Effector CD8-positive, alpha-beta T cell (primary cell): Measurements from ENCODE around the gene HOXC6.

Experiments used
- DNase-seq: peaks from one replicate; lab custom pipeline; 2025; lab: John Stamatoyannopoulos, UW

The HOXC6 gene

GRCh38 chr12:54002278-54002914 is 25.8 kb upstream of the HOXC6 start:
- no peak for DNase-seq

- no peak for DNase-seq
Measured at GRCh38 chr12:54002915-54003389, 25.3 kb upstream of the HOXC6 start.

DNA sequence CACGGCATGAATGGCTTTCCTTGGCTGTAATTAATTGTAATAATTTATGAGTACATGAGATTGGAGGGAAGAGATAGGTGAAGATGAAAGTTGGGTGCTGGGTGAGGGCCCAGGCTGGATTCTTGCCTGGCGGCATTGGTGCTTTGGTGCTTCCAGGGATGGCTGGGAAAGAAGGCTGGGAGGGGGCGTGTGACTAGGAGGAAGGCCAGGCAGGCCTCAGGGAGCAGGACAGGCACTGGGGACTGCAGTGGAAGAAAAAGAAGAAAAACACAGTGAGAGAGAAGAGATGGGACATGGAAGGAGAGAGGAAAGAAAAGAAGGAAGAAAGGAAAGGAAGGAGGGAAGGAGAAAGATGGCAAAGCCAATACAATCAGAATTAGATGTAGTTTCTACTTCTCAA is 24.6 kb upstream of the HOXC6 start:
- no peak for DNase-seq

GRCh38 chr12:54004063-54004840 is 24.0 kb upstream of the HOXC6 start:
- DNase-seq: no peak

GRCh38 chr12:54004841-54005530 is 23.3 kb upstream of the HOXC6 start:
- no peak for DNase-seq

- DNase-seq: no peak
Measured at GRCh38 chr12:54005531-54005852, 22.7 kb upstream of the HOXC6 start.

DNA sequence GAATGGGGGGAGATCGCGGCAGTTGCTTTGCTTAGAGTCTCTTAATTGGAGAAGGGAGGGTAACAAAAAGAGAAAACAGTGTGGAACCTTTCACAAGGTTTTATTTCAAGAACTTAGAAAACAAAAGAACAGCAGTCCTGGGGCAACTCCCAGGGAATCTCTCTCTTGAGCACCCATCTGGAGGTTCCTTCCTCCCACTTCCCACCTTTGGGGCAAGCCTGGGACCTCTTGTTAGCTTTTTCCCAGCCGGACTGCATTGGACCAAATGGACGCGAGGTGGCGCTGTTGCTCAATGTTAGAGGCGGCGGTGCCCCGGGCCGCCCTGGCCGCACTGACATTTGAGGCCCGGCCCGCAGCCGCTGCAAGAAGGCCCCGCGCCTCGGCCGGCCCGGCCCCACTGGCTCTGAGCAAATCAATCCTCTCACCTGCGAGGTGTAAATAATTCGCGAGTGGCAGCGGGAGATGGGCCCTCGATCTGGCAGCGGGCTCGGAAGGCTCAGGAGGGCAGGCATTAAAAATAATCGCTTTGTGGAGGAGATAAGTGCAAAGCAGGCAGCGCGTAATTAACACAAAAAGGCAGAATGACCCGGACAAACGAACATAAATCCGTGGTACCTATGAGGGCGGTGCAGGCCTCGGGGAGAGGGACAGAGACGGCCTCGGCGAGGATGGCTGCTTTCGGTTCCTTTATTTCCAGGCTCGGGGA is 22.2 kb upstream of the HOXC6 start:
- peak; percentile 83 for DNase-seq

DNA sequence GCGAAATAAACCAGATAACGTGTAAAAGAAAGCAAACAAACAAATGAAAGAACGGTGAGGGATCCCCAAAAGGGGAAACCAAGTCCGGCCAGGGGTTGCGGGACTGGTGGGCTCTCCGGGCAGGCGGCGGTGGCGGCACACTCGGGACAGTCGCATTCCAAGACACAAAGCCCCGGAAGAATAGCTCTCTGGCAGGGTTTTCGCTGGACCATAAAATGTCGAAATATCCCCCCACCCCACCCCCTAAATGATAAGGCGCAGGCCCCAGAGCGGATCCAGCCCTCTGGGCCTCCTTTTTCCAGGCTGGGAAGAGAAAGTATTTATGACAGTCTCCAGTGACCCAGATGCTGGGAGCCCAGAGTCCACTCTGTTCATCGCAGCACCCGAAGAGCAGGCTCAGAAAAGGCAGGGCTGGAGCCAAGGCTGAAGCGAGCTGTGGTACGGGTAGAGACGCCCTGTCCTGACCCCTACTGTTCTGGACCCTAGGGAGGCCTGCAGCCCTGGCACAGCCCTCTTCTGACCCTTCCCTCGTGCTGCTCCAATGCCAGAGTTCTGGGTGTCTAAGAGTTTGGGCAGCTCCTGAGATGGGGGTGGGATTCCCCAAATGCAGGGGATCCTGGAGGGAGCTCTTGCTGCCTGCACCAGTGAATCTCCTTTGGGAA is 21.6 kb upstream of the HOXC6 start:
- DNase-seq: no peak

DNA sequence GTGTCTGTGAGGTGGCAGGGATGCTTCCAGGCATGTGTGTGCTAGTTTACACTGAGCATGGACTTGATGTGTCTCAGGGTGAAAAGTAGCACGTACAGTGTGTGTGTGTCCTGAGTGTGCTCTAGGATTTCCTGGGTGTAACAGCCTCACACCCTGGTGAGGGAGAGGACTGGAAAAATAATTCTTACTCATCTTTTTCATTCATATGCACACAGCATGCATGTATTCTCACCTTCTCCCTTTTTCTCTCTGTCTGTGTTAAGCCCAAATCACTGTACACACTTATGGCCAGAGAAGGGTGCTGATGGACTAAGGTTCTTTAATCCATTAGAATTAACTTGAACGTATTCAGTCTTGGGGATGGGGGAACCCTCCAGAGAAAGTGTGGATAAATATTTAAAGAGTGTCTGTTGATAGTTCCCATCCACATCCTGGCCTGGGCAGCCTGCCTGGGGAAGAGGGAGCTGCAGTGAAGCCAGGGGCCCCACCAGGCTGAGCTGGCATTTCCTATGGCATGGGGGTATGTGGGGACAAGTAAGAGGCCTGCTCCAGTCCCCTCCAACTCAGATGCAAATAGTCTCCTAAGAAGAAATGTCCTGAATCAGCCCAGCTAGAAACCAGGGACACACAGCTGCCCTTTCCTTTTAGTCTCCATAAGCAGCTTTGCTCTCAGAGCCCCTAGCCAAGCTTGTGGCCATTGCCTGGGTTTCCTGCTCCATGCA is 20.5 kb upstream of the HOXC6 start:
- DNase-seq: no peak

GRCh38 chr12:54008260-54008552 is 20.0 kb upstream of the HOXC6 start:
- DNase-seq: no peak

DNA sequence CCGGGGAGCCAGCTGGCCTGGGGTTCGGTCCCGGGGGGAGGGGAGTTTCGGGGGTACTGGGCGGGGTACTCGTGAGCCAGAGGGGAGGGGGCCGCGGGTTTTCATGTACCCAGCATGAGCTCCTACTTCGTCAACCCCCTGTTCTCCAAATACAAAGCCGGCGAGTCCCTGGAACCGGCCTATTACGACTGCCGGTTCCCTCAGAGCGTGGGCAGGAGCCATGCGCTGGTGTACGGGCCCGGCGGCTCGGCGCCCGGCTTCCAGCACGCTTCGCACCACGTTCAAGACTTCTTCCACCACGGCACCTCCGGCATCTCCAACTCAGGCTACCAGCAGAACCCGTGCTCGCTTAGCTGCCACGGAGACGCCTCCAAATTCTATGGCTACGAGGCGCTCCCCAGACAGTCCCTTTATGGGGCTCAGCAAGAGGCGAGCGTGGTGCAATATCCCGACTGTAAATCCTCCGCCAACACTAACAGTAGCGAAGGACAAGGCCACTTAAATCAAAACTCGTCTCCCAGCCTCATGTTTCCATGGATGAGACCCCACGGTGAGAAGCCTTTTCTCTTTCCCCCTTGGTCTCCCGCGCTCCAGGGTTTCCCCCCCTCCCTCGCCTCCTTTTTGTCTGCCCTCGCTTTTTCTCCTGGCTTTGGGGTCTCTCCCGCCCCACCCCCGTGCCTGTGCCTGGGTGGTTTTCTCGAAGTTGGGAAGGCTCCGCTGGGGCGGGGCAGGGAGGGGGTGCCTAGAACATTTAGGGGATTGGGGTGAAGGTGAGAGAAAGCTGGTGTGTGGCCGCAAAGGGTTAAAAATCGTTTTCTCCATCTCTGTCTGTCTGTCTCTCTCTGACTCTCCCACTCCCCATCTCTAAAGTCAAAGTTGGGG is 18.8 kb upstream of the HOXC6 start:
- no peak for DNase-seq

DNA sequence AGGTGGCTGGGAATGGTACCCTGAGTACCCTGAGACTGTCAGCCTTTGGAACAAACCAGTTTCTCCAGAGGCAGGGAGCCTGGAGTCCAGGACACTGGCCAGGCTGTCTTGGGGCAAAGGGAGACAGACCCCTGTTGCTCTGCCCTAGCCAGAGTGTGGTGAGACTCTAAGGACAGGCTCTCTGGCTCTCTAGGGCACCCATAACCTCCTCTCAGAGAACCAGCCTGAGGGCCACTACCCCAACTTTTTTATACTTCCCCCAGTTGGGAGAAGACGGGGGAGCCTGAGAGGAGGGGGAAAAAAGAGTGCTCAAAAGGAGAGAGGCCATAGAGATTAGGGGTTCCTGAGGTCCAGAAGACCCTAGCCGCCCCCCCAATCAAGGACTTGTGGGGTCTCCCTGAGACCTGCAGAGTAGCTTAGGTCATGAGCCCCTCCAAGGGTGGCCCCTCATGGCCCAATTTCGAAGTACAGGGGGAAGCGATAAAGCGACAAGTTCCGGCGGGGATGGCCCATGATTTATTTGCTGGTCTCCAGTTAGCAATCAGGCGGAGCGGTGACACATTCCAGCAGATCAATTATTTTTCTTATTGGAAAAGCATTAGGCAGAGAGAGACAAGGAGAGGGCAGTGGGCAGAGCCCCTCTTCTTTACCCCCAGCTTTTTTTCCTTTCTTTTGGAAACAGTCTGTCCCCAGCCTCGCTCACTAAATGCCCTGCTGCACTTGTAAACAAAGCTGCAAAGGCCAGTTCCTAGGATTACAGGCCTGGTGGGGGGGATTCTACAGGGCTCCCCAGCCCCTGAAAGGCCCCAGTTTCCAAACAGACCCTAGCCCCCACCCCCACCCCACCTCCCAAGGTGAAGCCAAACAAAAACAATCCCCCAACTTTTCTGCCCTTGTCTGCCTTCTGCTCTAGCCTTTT is 17.9 kb upstream of the HOXC6 start:
- DNase-seq: no peak

- no peak for DNase-seq
Measured at GRCh38 chr12:54010972-54011664, 17.1 kb upstream of the HOXC6 start.

DNA sequence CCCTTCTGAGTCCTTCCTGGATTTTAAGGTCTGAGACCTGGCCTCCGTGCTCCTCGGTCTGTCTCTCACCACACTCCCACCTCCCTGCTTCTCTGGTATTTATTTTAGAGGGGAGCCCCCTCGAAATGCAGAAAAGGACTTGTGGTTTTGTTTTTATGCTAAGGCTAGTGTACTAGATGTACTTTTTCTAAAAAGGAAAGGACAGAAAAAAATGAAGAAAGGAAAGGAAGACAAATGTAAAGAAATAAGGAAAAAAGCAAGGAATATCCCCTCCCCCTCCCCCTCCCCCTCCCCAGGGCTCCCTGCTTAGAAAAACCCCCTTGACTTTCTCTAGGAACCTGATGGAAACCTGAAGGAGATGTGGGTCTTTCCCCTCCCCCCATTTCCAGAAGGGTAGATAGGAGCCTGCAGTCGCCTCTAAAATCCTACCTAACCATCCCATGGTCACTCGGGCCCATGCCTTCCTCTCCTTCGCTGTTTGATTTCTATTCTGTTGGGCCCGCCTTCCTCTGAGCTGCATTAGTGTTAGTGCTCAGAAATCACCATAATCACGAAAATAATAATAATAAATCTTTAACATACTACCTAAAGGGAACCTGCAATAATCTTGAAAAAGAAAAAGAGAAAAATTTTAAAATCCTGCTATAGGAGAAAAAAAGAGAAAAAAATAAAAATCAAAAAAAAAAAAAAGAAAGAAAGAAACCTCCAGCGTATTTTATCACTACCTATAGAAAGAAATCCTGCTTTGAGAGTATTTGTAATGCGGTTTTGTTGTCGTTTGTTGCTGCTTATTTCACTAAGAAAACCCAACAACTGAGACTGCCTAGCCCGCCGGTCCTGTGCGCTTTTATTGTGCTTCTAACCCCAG is 16.3 kb upstream of the HOXC6 start:
- no peak for DNase-seq

GRCh38 chr12:54012631-54013409 is 15.4 kb upstream of the HOXC6 start:
- no peak for DNase-seq

GRCh38 chr12:54014377-54015017 is 13.7 kb upstream of the HOXC6 start:
- DNase-seq: no peak
